ENCODE measurements around the gene KCNH5. TPM values are rescaled to one million over a fixed set of nuclear protein-coding genes. Genes with fewer than 3 reads are reported as not detected.
"Not testable (repeated sequence)": the region's sequence is repeated elsewhere in the genome, so short reads cannot be mapped to it uniquely, and the experiment has no call there.

The KCNH5 gene
- total RNA-seq, 2 donors from 2014 or later: not detected

GRCh38 chr14:62866376-62866775 lies 178.9 kb downstream of the KCNH5 start:
- TF ChIP-seq POLR2A (IDR thresholded peaks at IDR 0.05): no peak
- TF ChIP-seq CTCF (IDR thresholded peaks at IDR 0.05): no peak
- Histone ChIP-seq H3K27me3 (no peaks in the 10 kb centered on the region), H3K9me3 (no peaks in the 10 kb centered on the region), H3K4me1 (no peaks in the 10 kb centered on the region), H3K36me3 (replicated peaks in 1 of 2; ENCODE audit: insufficient read depth in 1 of 2, low read depth in 2 of 2) (no peaks in the 10 kb centered on the region), H3K4me3 (no peak overlapping the region), H3K27ac (no peak overlapping the region)
- WGBS, 2 donors: 42 to 53% methylated on average over 1 of the region's 1 CpG
- ATAC-seq: no peak
- DNase-seq: no peak
- intact Hi-C loops (cut with DNase I): no loop called here

- Histone ChIP-seq H3K36me3 (replicated peaks in 1 of 2; ENCODE audit: insufficient read depth in 1 of 2, low read depth in 2 of 2) (no peaks in the 10 kb centered on the region), H3K4me3 (no peak overlapping the region), H3K9me3 (no peaks in the 10 kb centered on the region), H3K4me1 (no peaks in the 10 kb centered on the region), H3K27me3 (no peaks in the 10 kb centered on the region), H3K27ac (no peak overlapping the region)
- DNase-seq (no peak), ATAC-seq (no peak)
- TF ChIP-seq CTCF (IDR thresholded peaks at IDR 0.05): no peak
- intact Hi-C loops (cut with DNase I): no loop called here
Measured at GRCh38 chr14:62864588-62864987, 180.7 kb downstream of the KCNH5 start.

- not testable (repeated sequence) for ATAC-seq
Measured at GRCh38 chr14:62858011-62858410, 187.2 kb downstream of the KCNH5 start.

GRCh38 chr14:62854951-62855350 lies 190.3 kb downstream of the KCNH5 start:
- ATAC-seq (no peak), DNase-seq (no peak)
- intact Hi-C loops (cut with DNase I): no loop called here
- 68 to 69% methylated on average over 4 of the region's 4 CpGs for WGBS, 2 donors
- Histone ChIP-seq H3K9me3 (no peaks in the 10 kb centered on the region), H3K27ac (no peak overlapping the region), H3K4me3 (no peak overlapping the region), H3K4me1 (no peaks in the 10 kb centered on the region), H3K27me3 (no peaks in the 10 kb centered on the region), H3K36me3 (replicated peaks in 1 of 2; ENCODE audit: insufficient read depth in 1 of 2, low read depth in 2 of 2) (no peaks in the 10 kb centered on the region)
- TF ChIP-seq CTCF (IDR thresholded peaks at IDR 0.05) (no peak), POLR2A (IDR thresholded peaks at IDR 0.05) (no peak)

More at GRCh38 chr14:62858011-62858410, 187.2 kb downstream of the KCNH5 start:
- DNase-seq; H3K27me3 ChIP-seq; H3K27ac ChIP-seq; H3K9me3 ChIP-seq; H3K36me3 ChIP-seq (replicated peaks in 1 of 2; ENCODE audit: insufficient read depth in 1 of 2, low read depth in 2 of 2); H3K4me3 ChIP-seq; H3K4me1 ChIP-seq; intact Hi-C loops (cut with DNase I): not testable (repeated sequence)
- WGBS, 2 donors: 23 to 31% methylated on average over 2 of the region's 2 CpGs

GRCh38 chr14:62847168-62847567 lies 198.1 kb downstream of the KCNH5 start:
- Histone ChIP-seq H3K9me3 (no peaks in the 10 kb centered on the region), H3K4me1 (no peaks in the 10 kb centered on the region), H3K4me3 (no peak overlapping the region), H3K27me3 (no peaks in the 10 kb centered on the region), H3K27ac (no peak overlapping the region), H3K36me3 (replicated peaks in 1 of 2; ENCODE audit: insufficient read depth in 1 of 2, low read depth in 2 of 2) (no peaks in the 10 kb centered on the region)
- DNase-seq (no peak), ATAC-seq (no peak)
- intact Hi-C loops (cut with DNase I): no loop called here
- TF ChIP-seq POLR2A (IDR thresholded peaks at IDR 0.05) (no peak), CTCF (IDR thresholded peaks at IDR 0.05) (no peak)

Measured in body of pancreas (tissue), 4 donors.